ENCODE measurements around the gene KDM2B. TPM values are rescaled to one million over a fixed set of nuclear protein-coding genes. Genes with fewer than 3 reads are reported as not detected.
A peak's percentile ranks its signal among the peaks of the same experiment; 100 is the strongest.

The KDM2B gene
- total and polyA plus RNA-seq, 2 experiments from 2014 or later, result 59.4 to 161 TPM

DNA sequence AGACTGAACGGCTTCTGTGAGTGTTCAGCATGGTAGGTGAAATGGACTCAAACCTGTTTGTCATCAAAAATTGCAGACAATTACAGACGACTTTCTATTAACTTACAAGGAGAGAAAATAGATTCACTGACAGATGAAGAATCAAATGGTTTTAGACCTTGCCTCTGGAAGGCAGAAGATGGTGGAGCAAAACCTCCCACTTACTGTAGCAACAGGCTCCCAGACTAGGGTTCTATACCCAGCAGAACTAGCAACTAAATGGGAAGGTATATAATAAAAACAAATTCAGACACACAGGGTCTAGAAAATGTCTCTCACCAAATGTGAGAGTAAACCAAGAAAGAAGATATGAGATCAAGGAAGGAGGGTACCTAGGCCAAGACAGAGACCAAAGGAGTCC is 144.1 kb downstream of the KDM2B start:
- H3K36me3 Mint-ChIP-seq (ENCODE audit: low read depth), result peaks cover 95% of the 10 kb centered on the region
- no peaks in the 10 kb centered on the region for H3K4me1 ChIP-seq (ENCODE audit: insufficient read depth)
- ATAC-seq (no peak), DNase-seq (ENCODE audit: low spot score) (no peak)
- TF ChIP-seq ZNF331 (CRISPR knock-in tag; IDR thresholded peaks at IDR 0.05; ENCODE audit: low read depth) (no peak), NANOG (IDR thresholded peaks at IDR 0.05; ENCODE audit: borderline replicate concordance) (no peak)
- no peaks in the 10 kb centered on the region for H3K9me2 ChIP-seq (ENCODE audit: insufficient read depth)
- no peak overlapping the region for H3K4me3 ChIP-seq
- no peak overlapping the region for H3K27ac Mint-ChIP-seq
- H3F3A ChIP-seq (replicated peaks; ENCODE audit: low read depth), result 0 out of 2 replicates have a peak, but pooled peaks cover 13% of the 10 kb centered on the region
- no peaks in the 10 kb centered on the region for H3K4me1 Mint-ChIP-seq
- peaks cover 18% of the 10 kb centered on the region for H4K20me1 ChIP-seq (replicated peaks; ENCODE audit: insufficient read depth)
- peaks cover 9% of the 10 kb centered on the region for H3K27me3 Mint-ChIP-seq (ENCODE audit: insufficient read depth, low read depth, poor library complexity)
- H3K27ac ChIP-seq (ENCODE audit: low read depth), result 0 out of 2 replicates have a peak overlapping the region, but pooled peaks have one; percentile 32
- peaks cover 9% of the 10 kb centered on the region; the same call in 1 of the 2 replicates for H3K79me2 ChIP-seq (replicated peaks; ENCODE audit: insufficient read depth)
- H3K36me3 ChIP-seq (ENCODE audit: insufficient read depth), result peaks cover 43% of the 10 kb centered on the region; the same call in 1 of the 2 replicates
- H2AFZ ChIP-seq, result no peak overlapping the region
- H3K27me3 ChIP-seq (ENCODE audit: insufficient read depth), result no peaks in the 10 kb centered on the region
- no peaks in the 10 kb centered on the region; the same call in 1 of the 3 replicates for H3K9me3 Mint-ChIP-seq
- H3K4me3 Mint-ChIP-seq, result no peak overlapping the region
- H3K4me2 ChIP-seq, result no peak overlapping the region

DNA sequence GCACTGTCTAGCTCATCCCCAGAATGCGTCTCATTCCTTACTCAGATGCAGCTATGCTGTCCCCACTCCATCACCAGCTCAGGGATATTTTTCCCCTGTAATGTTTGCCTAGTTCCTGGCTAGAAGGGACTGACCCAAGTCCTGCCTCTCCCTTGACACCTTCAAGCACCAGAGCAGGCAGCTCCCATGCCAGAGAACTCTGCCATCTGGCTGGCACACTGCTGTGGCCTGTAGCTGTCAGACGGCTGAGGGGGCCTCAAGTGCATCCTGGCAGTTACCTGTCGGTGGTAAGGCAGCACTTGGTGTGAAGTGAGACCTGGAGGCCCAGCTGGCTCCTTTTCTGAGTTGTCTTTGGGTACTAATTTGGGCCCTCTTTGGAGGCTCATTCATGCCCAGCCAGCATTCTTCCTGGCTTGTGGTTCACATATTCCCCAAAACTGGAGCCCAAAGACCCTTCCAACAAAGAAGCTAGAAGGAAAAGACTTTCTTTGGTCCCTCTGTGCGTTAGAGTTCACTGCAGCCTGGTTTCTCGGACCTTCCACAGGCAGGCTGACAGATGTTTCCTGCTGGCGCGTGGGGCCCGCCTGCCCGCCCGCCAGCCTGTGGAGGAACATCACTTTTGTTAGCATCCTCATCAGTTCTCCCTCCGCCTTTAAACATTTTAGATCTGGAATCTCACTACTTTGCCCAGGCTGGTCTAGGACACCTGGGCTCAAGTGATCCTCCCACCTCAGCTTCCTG is 147.9 kb downstream of the KDM2B start:
- H3K4me3 ChIP-seq, result no peak overlapping the region
- H3K36me3 ChIP-seq (ENCODE audit: insufficient read depth), result peaks cover 52% of the 10 kb centered on the region
- Mint-ChIP-seq H3K9me3 (no peaks in the 10 kb centered on the region; the same call in 1 of the 3 replicates), H3K27me3 (ENCODE audit: insufficient read depth, low read depth, poor library complexity) (peaks cover 6% of the 10 kb centered on the region), H3K4me3 (no peak overlapping the region), H3K36me3 (ENCODE audit: low read depth) (peaks cover 94% of the 10 kb centered on the region), H3K4me1 (no peaks in the 10 kb centered on the region), H3K27ac (no peak overlapping the region)
- no peaks in the 10 kb centered on the region for H3K27me3 ChIP-seq (ENCODE audit: insufficient read depth)
- H3K27ac ChIP-seq (ENCODE audit: low read depth), result no peak overlapping the region
- no peak overlapping the region for H3K4me2 ChIP-seq
- ATAC-seq (no peak), DNase-seq (ENCODE audit: low spot score) (no peak)
- H3K79me2 ChIP-seq (replicated peaks; ENCODE audit: insufficient read depth), result peaks cover 7% of the 10 kb centered on the region; the same call in 1 of the 2 replicates
- peaks cover 19% of the 10 kb centered on the region; the same call in 1 of the 2 replicates for H3F3A ChIP-seq (replicated peaks; ENCODE audit: low read depth)
- no peaks in the 10 kb centered on the region for H3K4me1 ChIP-seq (ENCODE audit: insufficient read depth)
- no peaks in the 10 kb centered on the region for H3K9me2 ChIP-seq (ENCODE audit: insufficient read depth)
- no peak overlapping the region for H2AFZ ChIP-seq
- TF ChIP-seq ZNF114 (CRISPR knock-in tag; IDR thresholded peaks at IDR 0.05), result no peak
- TF ChIP-seq ZNF331 (CRISPR knock-in tag; IDR thresholded peaks at IDR 0.05; ENCODE audit: low read depth), result no peak
- TF ChIP-seq JUNB (IDR thresholded peaks at IDR 0.05; ENCODE audit: unreplicated experiment), result no peak
- TF ChIP-seq, protein P1, sequence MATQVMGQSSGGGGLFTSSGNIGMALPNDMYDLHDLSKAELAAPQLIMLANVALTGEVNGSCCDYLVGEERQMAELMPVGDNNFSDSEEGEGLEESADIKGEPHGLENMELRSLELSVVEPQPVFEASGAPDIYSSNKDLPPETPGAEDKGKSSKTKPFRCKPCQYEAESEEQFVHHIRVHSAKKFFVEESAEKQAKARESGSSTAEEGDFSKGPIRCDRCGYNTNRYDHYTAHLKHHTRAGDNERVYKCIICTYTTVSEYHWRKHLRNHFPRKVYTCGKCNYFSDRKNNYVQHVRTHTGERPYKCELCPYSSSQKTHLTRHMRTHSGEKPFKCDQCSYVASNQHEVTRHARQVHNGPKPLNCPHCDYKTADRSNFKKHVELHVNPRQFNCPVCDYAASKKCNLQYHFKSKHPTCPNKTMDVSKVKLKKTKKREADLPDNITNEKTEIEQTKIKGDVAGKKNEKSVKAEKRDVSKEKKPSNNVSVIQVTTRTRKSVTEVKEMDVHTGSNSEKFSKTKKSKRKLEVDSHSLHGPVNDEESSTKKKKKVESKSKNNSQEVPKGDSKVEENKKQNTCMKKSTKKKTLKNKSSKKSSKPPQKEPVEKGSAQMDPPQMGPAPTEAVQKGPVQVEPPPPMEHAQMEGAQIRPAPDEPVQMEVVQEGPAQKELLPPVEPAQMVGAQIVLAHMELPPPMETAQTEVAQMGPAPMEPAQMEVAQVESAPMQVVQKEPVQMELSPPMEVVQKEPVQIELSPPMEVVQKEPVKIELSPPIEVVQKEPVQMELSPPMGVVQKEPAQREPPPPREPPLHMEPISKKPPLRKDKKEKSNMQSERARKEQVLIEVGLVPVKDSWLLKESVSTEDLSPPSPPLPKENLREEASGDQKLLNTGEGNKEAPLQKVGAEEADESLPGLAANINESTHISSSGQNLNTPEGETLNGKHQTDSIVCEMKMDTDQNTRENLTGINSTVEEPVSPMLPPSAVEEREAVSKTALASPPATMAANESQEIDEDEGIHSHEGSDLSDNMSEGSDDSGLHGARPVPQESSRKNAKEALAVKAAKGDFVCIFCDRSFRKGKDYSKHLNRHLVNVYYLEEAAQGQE (IDR thresholded peaks at IDR 0.05; ENCODE audit: unreplicated experiment), result no peak
- TF ChIP-seq, protein P2, sequence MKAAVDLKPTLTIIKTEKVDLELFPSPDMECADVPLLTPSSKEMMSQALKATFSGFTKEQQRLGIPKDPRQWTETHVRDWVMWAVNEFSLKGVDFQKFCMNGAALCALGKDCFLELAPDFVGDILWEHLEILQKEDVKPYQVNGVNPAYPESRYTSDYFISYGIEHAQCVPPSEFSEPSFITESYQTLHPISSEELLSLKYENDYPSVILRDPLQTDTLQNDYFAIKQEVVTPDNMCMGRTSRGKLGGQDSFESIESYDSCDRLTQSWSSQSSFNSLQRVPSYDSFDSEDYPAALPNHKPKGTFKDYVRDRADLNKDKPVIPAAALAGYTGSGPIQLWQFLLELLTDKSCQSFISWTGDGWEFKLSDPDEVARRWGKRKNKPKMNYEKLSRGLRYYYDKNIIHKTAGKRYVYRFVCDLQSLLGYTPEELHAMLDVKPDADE (IDR thresholded peaks at IDR 0.05), result no peak
- TF ChIP-seq, protein P3, sequence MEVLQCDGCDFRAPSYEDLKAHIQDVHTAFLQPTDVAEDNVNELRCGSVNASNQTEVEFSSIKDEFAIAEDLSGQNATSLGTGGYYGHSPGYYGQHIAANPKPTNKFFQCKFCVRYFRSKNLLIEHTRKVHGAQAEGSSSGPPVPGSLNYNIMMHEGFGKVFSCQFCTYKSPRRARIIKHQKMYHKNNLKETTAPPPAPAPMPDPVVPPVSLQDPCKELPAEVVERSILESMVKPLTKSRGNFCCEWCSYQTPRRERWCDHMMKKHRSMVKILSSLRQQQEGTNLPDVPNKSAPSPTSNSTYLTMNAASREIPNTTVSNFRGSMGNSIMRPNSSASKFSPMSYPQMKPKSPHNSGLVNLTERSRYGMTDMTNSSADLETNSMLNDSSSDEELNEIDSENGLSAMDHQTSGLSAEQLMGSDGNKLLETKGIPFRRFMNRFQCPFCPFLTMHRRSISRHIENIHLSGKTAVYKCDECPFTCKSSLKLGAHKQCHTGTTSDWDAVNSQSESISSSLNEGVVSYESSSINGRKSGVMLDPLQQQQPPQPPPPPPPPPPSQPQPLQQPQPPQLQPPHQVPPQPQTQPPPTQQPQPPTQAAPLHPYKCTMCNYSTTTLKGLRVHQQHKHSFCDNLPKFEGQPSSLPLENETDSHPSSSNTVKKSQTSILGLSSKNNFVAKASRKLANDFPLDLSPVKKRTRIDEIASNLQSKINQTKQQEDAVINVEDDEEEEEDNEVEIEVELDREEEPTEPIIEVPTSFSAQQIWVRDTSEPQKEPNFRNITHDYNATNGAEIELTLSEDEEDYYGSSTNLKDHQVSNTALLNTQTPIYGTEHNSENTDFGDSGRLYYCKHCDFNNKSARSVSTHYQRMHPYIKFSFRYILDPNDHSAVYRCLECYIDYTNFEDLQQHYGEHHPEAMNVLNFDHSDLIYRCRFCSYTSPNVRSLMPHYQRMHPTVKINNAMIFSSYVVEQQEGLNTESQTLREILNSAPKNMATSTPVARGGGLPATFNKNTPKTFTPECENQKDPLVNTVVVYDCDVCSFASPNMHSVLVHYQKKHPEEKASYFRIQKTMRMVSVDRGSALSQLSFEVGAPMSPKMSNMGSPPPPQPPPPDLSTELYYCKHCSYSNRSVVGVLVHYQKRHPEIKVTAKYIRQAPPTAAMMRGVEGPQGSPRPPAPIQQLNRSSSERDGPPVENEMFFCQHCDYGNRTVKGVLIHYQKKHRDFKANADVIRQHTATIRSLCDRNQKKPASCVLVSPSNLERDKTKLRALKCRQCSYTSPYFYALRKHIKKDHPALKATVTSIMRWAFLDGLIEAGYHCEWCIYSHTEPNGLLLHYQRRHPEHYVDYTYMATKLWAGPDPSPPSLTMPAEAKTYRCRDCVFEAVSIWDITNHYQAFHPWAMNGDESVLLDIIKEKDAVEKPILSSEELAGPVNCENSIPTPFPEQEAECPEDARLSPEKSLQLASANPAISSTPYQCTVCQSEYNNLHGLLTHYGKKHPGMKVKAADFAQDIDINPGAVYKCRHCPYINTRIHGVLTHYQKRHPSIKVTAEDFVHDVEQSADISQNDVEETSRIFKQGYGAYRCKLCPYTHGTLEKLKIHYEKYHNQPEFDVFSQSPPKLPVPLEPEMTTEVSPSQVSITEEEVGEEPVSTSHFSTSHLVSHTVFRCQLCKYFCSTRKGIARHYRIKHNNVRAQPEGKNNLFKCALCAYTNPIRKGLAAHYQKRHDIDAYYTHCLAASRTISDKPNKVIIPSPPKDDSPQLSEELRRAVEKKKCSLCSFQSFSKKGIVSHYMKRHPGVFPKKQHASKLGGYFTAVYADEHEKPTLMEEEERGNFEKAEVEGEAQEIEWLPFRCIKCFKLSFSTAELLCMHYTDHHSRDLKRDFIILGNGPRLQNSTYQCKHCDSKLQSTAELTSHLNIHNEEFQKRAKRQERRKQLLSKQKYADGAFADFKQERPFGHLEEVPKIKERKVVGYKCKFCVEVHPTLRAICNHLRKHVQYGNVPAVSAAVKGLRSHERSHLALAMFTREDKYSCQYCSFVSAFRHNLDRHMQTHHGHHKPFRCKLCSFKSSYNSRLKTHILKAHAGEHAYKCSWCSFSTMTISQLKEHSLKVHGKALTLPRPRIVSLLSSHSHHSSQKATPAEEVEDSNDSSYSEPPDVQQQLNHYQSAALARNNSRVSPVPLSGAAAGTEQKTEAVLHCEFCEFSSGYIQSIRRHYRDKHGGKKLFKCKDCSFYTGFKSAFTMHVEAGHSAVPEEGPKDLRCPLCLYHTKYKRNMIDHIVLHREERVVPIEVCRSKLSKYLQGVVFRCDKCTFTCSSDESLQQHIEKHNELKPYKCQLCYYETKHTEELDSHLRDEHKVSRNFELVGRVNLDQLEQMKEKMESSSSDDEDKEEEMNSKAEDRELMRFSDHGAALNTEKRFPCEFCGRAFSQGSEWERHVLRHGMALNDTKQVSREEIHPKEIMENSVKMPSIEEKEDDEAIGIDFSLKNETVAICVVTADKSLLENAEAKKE (CRISPR knock-in tag; IDR thresholded peaks at IDR 0.05), result no peak
- no peak for TF ChIP-seq POLR2AphosphoS5 (IDR thresholded peaks at IDR 0.05; ENCODE audit: low read depth)
- no peak for TF ChIP-seq NANOG (IDR thresholded peaks at IDR 0.05; ENCODE audit: borderline replicate concordance)
- TF ChIP-seq CREB1 (CRISPR knock-in tag; IDR thresholded peaks at IDR 0.05; ENCODE audit: low read depth), result no peak
- peaks cover 20% of the 10 kb centered on the region for H4K20me1 ChIP-seq (replicated peaks; ENCODE audit: insufficient read depth)

Measured in GM23338 (cell line).